ENCODE results near the gene MROH7. TPM values are rescaled to one million over a fixed set of nuclear protein-coding genes. Genes with fewer than 3 reads are reported as not detected.

Gene MROH7
- polyA plus RNA-seq, 1 donor from 2014 or later = not detected

DNA sequence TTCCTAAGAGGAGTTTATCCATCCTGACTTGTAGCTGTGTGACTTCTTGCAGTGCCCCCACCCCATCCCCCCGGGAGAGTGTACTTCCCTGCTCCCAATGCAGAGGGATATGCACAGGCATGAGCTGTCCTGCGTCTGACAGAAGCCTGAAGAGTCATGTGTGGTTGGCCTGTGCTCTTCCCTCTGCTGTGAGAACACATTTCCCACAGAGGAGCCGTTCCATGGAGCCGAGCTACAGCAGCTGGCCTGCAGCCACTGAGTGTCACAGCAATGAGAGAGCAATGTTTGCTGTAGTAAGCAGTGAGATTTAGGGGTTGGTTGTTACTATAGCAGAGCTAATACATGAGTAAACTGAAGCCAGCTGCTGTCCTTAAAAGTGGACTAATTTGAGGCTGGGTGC is 100.7 kb downstream of the MROH7 start:
- H3K4me1 Mint-ChIP-seq = no peaks in the 10 kb centered on the region
- no peaks in the 10 kb centered on the region for H3K9me3 Mint-ChIP-seq
- H3K36me3 Mint-ChIP-seq = peaks cover 9% of the 10 kb centered on the region
- no peaks in the 10 kb centered on the region for H3K27me3 Mint-ChIP-seq
- H3K27ac Mint-ChIP-seq = no peak overlapping the region
- H3K4me3 Mint-ChIP-seq = no peak overlapping the region

DNA sequence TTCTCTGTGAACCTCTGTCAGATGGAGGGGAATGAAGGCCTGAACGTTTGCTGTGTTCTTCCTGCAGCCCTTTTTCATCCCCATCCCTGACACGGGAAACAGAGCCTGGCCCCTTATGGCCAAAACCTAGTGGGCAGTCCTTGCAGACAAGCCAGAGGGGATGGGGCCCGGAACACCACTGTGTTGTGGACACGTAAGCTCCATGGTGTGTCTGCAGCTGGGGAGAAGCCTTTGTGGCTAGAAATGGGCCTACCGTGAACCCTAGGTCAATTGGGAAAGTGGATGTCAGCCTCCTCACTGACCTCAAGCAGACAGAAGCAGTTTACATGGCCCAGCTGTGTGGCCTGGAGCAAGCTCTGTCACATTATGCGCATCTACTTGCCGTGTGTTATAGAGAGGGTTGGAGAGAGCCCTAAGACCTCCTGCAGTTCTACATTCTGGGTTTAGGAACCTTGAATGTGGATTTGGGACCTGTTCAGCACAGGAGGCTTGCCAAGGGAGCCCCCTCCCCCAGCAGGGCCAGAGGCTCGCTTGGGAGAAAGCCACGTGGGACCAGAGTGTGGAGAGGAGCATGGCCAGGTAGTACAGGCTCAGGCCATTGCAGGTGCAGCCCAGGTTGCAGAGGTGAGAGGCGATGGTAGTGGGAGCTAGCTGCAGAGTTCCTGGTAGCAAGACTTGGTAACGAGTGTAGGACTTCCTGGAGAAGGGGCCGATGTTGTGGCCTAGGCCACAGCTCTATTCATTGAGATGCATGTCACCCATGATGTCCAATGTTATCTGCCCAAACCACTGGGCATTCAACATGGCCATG is 102.0 kb downstream of the MROH7 start:
- no peaks in the 10 kb centered on the region for H3K4me1 Mint-ChIP-seq
- no peaks in the 10 kb centered on the region for H3K27me3 Mint-ChIP-seq
- no peak overlapping the region for H3K4me3 Mint-ChIP-seq
- peaks cover 9% of the 10 kb centered on the region for H3K36me3 Mint-ChIP-seq
- no peak overlapping the region for H3K27ac Mint-ChIP-seq
- no peaks in the 10 kb centered on the region for H3K9me3 Mint-ChIP-seq

DNA sequence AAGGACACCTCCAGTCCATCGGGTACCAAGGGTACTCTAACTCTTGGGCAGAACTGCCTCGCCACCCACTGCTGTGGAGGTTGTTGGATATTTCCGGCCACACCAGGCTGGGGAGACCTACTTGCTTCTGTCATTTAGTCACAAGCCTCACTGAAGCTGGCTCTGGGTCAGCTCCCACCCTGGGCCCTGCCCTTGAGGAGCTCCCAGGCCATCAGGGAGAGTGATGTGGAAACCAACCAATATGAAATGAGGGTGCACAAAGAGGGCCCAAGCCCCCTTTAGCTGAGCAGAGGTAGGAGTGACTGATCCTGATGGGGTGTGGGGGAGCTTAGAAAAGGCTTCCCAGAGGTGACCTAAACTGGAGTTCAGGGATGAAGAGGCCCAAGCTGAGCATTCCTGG is 103.1 kb downstream of the MROH7 start:
- no peaks in the 10 kb centered on the region for H3K9me3 Mint-ChIP-seq
- H3K27ac Mint-ChIP-seq = no peak overlapping the region
- H3K27me3 Mint-ChIP-seq = no peaks in the 10 kb centered on the region
- H3K36me3 Mint-ChIP-seq = peaks cover 9% of the 10 kb centered on the region
- no peak overlapping the region for H3K4me3 Mint-ChIP-seq
- no peaks in the 10 kb centered on the region for H3K4me1 Mint-ChIP-seq

DNA sequence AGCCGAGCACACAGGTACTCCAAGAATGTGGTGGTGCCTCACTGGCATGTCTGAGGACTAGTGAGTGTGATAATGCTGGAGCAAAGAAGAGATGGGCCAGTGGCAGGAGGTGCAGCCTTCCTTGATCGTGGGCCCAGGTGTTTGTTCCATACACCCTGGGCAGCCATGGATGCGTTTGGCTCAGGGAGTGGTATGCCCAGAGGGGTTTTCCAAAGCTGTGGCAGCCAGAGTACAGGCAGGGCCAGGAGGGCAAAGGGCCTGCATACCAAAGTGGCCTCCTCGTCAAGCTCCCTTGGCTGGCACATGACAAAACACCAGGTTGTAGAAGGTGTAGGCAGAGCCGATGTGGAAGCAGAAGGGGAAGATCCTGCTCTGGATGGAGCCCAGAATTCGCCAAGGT is 103.7 kb downstream of the MROH7 start:
- Mint-ChIP-seq H3K9me3 (no peaks in the 10 kb centered on the region), H3K27me3 (no peaks in the 10 kb centered on the region), H3K4me3 (peak overlapping the region in 1 of 4 donors; percentile 56), H3K27ac (no peak overlapping the region), H3K4me1 (no peaks in the 10 kb centered on the region), H3K36me3 (peaks cover 8% of the 10 kb centered on the region)

DNA sequence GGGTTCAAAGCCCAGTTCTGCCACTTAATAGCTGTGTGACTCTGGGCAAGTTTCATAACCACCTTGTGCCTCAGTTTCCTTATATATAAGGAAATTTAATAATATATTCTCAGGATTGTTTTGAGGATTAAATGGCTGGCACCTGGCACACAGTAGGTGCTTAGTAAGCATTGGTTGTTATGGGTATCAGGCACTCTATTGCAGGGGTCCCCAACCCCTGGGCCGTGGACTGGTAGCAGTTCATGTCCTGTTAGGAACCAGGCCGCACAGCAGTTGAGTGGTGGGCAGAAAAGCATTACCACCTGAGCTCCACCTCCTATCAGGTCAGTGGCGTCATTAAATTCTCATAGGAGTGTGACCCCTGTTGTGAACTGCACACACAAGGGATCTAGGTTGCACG is 104.3 kb downstream of the MROH7 start:
- H3K36me3 Mint-ChIP-seq = peaks cover 7% of the 10 kb centered on the region
- no peaks in the 10 kb centered on the region for H3K9me3 Mint-ChIP-seq
- no peak overlapping the region for H3K27ac Mint-ChIP-seq
- no peaks in the 10 kb centered on the region for H3K27me3 Mint-ChIP-seq
- no peaks in the 10 kb centered on the region for H3K4me1 Mint-ChIP-seq
- H3K4me3 Mint-ChIP-seq = no peak overlapping the region

DNA sequence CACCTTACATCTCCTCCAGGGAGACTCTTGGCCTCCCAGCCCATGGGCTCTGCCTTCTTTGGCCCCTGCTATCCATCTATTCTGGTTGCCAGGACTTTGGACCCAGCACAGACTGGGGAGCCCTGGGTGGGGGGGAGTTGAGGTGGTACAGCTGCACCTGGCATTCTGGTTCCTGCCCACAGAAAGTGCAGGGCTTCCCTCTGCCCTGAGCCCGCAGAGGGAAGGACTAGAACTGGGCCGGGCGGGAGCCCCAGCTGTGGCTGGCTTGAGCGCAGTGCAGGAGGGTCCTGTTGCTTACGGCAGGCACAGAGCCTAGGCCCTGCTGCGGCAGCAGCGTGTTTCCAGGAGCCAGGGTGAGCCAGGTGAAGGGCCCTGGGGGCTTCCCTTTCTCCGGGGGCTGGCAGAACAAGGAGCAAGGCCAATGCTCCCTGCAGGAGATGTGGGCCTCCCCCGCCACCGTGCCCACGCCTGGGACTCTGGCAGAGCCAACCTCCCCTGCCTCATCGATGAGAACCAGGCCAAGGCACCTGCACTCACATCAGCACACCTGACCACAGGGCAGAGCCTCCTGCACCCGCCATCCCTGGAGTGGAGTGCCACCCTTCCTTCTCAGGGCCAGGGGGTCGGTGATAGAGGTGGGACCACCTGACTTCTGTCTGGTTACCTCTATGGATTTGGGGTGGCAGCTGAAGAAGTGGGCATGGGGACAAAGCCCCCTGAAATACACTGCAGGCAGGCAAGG is 106.7 kb downstream of the MROH7 start:
- Mint-ChIP-seq H3K9me3 (no peaks in the 10 kb centered on the region), H3K27ac (no peak overlapping the region), H3K4me1 (no peaks in the 10 kb centered on the region), H3K4me3 (no peak overlapping the region), H3K36me3 (peaks cover 2% of the 10 kb centered on the region), H3K27me3 (no peaks in the 10 kb centered on the region)

DNA sequence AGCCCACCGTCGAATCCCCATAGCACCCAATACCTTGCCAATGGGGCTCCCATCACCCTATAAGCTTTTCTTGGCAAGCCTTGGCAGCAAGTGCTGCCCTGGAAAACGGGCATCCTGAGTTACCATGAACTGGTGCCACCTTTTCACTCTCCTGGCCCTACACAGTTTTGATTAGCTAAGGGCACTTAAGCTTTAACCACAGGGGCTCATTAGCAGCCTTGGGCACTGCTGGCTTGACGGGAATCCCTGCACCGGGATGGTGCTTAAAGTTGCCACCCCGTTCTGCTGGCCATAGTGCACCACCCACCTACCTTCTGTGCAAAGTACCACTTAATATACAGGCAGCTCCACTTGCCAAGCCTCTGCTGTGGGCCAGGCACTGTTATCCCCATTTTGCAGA is 109.0 kb downstream of the MROH7 start:
- H3K27ac Mint-ChIP-seq = no peak overlapping the region
- no peak overlapping the region for H3K4me3 Mint-ChIP-seq

DNA sequence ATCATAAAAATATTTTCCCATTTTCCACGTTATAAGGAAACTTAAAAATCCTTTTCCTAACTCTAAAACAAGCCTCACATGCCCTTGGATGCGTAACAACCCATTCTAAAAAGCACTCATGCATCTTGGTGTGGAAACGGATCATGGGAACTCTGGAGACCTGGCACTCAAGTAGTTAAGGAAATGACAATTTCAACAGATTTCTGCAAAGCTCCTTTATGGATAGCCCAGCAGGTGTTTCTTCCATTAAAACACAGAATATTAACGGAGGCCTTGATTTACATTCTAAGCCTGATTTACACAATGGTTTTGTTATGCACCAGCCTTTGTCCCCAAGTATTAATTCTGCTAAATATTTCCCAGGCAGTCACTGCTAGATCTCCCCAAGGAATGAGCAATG is 109.8 kb downstream of the MROH7 start:
- no peaks in the 10 kb centered on the region for H3K27me3 Mint-ChIP-seq
- H3K4me1 Mint-ChIP-seq = no peaks in the 10 kb centered on the region
- H3K36me3 Mint-ChIP-seq = no peaks in the 10 kb centered on the region
- H3K4me3 Mint-ChIP-seq = no peak overlapping the region
- no peaks in the 10 kb centered on the region for H3K9me3 Mint-ChIP-seq
- H3K27ac Mint-ChIP-seq = no peak overlapping the region

More for the DNA sequence above, 109.0 kb downstream of the MROH7 start:
- H3K27me3 Mint-ChIP-seq = no peaks in the 10 kb centered on the region
- no peaks in the 10 kb centered on the region for H3K36me3 Mint-ChIP-seq
- no peaks in the 10 kb centered on the region for H3K4me1 Mint-ChIP-seq
- no peaks in the 10 kb centered on the region for H3K9me3 Mint-ChIP-seq

DNA sequence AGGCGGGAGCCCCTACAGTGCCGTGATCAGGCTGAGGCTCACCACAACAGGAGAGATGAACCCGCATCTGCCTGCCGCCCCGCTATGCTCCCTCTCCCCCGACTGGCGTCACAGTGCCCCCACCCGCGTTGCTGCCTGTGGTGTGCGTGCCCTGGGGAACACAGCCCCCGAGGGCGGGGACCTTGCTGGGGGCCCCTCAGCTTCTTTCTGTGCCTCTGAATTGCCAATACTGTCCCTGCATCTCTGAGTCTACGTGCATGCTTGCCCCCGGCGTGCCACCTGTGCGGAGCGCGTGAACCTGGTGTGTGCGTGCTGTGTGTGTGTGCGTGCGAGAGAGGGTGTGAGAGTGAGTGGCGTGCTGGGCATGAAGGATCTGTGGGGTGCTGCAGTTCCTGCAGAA is 112.5 kb downstream of the MROH7 start:
- Mint-ChIP-seq H3K4me1 (no peaks in the 10 kb centered on the region), H3K4me3 (no peak overlapping the region), H3K27ac (no peak overlapping the region), H3K9me3 (no peaks in the 10 kb centered on the region), H3K36me3 (no peaks in the 10 kb centered on the region), H3K27me3 (no peaks in the 10 kb centered on the region)

DNA sequence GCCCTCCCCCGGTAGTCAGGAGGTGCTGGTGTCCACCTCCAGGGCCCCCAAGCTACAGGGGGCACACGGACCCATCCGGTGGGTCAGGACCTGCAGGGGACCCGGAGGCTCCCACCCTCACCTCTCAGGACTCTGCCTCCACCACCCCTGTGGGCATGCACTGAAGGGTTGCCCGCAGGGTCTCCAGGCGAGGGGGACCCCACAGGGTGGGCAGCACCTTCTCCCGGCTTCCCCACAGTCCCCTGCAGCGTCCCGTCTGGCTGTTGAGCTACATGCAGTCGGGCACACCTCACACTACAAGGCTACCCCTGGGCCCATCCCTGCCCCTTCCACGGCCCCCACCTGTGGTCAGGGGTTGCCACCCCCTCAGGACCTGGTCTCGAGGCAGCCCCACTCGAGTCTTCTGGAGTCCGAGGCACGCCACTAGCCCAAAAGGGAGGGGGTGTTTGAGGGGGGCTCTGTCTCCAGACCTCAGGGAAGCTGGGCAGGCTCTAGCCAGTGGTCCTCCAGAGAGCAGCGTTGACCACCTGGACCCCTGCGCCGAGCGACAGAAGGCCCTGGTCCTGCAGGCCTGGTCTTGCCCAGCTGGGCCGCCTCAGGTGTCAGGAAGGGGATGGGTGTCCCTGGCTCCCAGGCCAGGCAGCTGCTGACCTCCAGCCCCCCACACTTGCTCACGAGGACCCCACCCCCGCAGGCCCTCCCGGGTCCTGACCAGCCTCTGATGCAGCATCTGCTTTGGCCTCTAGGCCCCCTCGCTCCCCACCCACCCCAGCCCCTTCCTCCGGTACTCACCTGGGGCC is 113.1 kb downstream of the MROH7 start:
- H3K27me3 Mint-ChIP-seq = no peaks in the 10 kb centered on the region
- peaks cover 0 to 2% (median 0%) of the 10 kb centered on the region in 3 donors for H3K9me3 Mint-ChIP-seq
- peaks cover 2% of the 10 kb centered on the region for H3K36me3 Mint-ChIP-seq
- H3K4me1 Mint-ChIP-seq = no peaks in the 10 kb centered on the region
- no peak overlapping the region for H3K27ac Mint-ChIP-seq
- H3K4me3 Mint-ChIP-seq = no peak overlapping the region

DNA sequence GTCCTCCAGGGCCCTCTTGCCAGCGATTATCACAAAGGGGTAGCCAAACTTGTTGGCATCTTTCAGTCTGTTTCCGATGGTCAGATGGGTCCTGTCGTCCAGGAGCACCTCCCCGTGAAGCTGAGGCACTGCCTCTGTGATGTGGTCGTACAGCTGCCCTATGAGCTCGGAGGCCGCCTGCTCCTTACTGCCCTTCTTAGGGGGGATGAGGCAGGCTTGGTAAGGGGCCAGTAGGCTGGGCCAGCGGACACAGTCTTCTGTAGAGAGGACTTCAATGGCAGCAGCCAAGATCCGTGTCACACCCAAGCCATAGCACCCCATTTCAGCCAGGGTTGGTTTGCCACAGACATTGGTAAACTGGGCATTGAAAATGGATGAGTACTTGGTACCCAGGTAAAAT is 116.2 kb downstream of the MROH7 start:
- peaks cover 0 to 2% (median 0%) of the 10 kb centered on the region in 3 donors for H3K9me3 Mint-ChIP-seq
- peaks cover 2% of the 10 kb centered on the region for H3K36me3 Mint-ChIP-seq
- no peak overlapping the region for H3K4me3 Mint-ChIP-seq
- H3K27ac Mint-ChIP-seq = no peak overlapping the region
- peaks cover 0 to 4% (median 0%) of the 10 kb centered on the region in 3 donors for H3K4me1 Mint-ChIP-seq
- no peaks in the 10 kb centered on the region for H3K27me3 Mint-ChIP-seq

DNA sequence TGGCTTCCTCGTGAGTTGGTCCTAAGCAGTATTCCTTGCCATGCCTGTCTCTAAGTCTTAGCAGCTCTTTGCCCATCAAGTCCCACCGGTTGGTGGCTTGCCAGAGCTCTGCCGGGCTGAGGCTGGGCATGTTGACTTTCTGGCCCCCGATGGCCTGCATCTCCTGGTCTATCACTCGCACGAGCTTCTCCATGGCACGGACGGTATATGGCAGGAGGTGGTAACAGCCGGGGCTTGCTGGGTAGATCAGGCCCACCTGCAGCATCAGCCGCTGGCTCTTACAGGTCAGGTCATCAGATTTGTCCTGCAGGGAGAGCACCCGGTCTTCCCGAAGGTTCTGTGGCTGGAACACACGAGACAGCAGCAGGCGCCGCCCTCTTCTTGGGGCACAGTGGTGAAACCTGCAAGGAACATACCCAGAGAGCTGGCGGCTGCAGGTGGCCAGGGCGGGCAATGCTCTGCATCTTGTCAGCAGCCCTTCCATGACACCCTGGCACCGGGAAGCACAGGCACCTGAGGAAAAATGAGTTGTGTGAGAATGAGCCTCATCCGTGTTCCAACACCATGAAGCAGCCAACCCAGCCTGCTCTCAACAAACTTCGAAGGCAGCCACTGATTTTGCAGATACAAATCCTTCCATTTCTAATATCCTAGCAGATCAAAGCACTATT is 117.2 kb downstream of the MROH7 start:
- Mint-ChIP-seq H3K27ac (no peak overlapping the region), H3K36me3 (peaks cover 2% of the 10 kb centered on the region), H3K4me1 (peaks cover 0 to 10% (median 4%) of the 10 kb centered on the region in 3 donors), H3K4me3 (peak overlapping the region in 1 of 4 donors; percentile 35), H3K9me3 (peaks cover 0 to 2% (median 0%) of the 10 kb centered on the region in 3 donors), H3K27me3 (no peaks in the 10 kb centered on the region)
